Measurements from ENCODE around the gene OGN. TPM values are rescaled to one million over a fixed set of nuclear protein-coding genes. Genes with fewer than 3 reads are reported as not detected.

The OGN gene
- total RNA-seq, 2 experiments from 2014 or later, result not detected

Other genes starting within 250 kb of the OGN start
- gene IARS1, start 110.9 kb downstream of the OGN start, total RNA-seq, result 100 to 1,000 TPM; 138 to 141 TPM
- gene NOL8, start 79.2 kb downstream of the OGN start, total RNA-seq, result 10 to 100 TPM; 51.7 to 55.3 TPM
- gene CENPP, start 78.6 kb downstream of the OGN start, total RNA-seq, result 10 to 100 TPM; 26.4 to 29.1 TPM
- gene OMD, start 19.9 kb upstream of the OGN start, total RNA-seq, result not detected
- gene ASPN, start 77.9 kb upstream of the OGN start, total RNA-seq, result not detected
- not detected for gene ECM2, start 131.4 kb upstream of the OGN start, total RNA-seq

All from activated CD8-positive, alpha-beta T cell treated with anti-CD3 and anti-CD28 coated beads, Interleukin-2, amount 10 ng/mL, durations not matched to agents 7 days and 5 days (primary cell).